Endothelial cell of umbilical vein (primary cell): Measurements from ENCODE around the gene ZBTB46. TPM values are rescaled to one million over a fixed set of nuclear protein-coding genes. Genes with fewer than 3 reads are reported as not detected.

ENCODE experiments used
- BruUV-seq: library from RNA; stranded (reverse); fragments of 400-500 nt; replicated peaks from 2 replicates; lab custom pipeline; 2021; lab: Mats Ljungman, UMichigan
- CTCF ChIA-PET: fragments of 300-600, 350-600 bp; sonication (Branson Sonifier 250); formaldehyde crosslinking; loops from one replicate; lab custom pipeline; 2021; ENCODE audit warnings: antibody characterized with exemption, inconsistent platforms; lab: Charles Lee
- POLR2A ChIA-PET: fragments of 300-600, 350-600 bp; sonication (Branson Sonifier 250); formaldehyde crosslinking; loops from one replicate; lab custom pipeline; 2021; ENCODE audit warnings: antibody characterized with exemption, inconsistent platforms; lab: Charles Lee
- DNase-seq: peaks from one replicate; pipeline ENCODE4 v3.0.0-alpha.2; 2011; ENCODE audit warnings: low read depth, low spot score
- FAIRE-seq: peaks from 2 replicates; lab custom pipeline; 2011; peaks lifted over from hg19 to GRCh38; lab: Jason Lieb, UNC
- H2AFZ ChIP-seq: 2 replicates; pipeline ENCODE4 v1.6.0; 2012; ENCODE audit warnings: low read depth, low read length, control low read depth, inconsistent platforms
- H3K27ac ChIP-seq: 2 replicates; pipeline ENCODE4 v1.5.1; 2011; ENCODE audit warnings: low read depth, mild to moderate bottlenecking, control low read depth, low read length, moderate library complexity; ENCODE audit not compliant: insufficient read depth
- H3K27me3 ChIP-seq, 2 experiments: 2 replicates each; pipeline versions ENCODE4 v1.6.0 to v1.6.1; 2011; ENCODE audit warnings: low read length in 2 of 2, mixed read lengths in 1 of 2; ENCODE audit not compliant: control insufficient read depth in 2 of 2, insufficient read depth in 2 of 2
- H3K36me3 ChIP-seq, 2 experiments: 2 replicates in 1 of 2; 3 replicates in 1 of 2; pipeline ENCODE4 v1.5.1; 2011; ENCODE audit warnings: low read length in 2 of 2, mild to moderate bottlenecking in 1 of 2, moderate library complexity in 1 of 2; ENCODE audit not compliant: control insufficient read depth in 2 of 2, insufficient read depth in 2 of 2; ENCODE audit errors: extremely low read depth in 1 of 2
- H3K4me1 ChIP-seq: 3 replicates; pipeline ENCODE4 v1.5.1; 2011; ENCODE audit warnings: mild to moderate bottlenecking, low read length; ENCODE audit not compliant: control insufficient read depth, insufficient read depth; ENCODE audit errors: extremely low read depth
- H3K4me2 ChIP-seq: 2 replicates; pipeline ENCODE4 v1.6.1; 2011; ENCODE audit warnings: low read length, control low read depth, mixed read lengths; ENCODE audit not compliant: insufficient read depth
- H3K4me3 ChIP-seq, 3 experiments: fragments of 200-600 bp in 1 of 3; sonication (generic), shearing (Covaris generic) in 1 of 3; replicated peaks in 1 of 3; 2 replicates each; pipeline ENCODE4 v1.5.1; 2011 to 2016; ENCODE audit warnings: control low read depth in 3 of 3, low read length in 3 of 3, mild to moderate bottlenecking in 2 of 3, inconsistent platforms in 1 of 3, low read depth in 1 of 3, moderate library complexity in 1 of 3; ENCODE audit not compliant: insufficient read depth in 1 of 3
- H3K79me2 ChIP-seq: 2 replicates; pipeline ENCODE4 v1.6.0; 2012; ENCODE audit warnings: low read length, inconsistent platforms; ENCODE audit not compliant: control insufficient read depth, insufficient read depth
- H3K9ac ChIP-seq: replicated peaks from 2 replicates; pipeline ENCODE3; 2011; ENCODE audit warnings: low read length, control low read depth; ENCODE audit not compliant: insufficient read depth; ENCODE audit errors: extremely low read depth
- H3K9me1 ChIP-seq: replicated peaks from 3 replicates; pipeline ENCODE4 v1.6.0; 2011; ENCODE audit warnings: mild to moderate bottlenecking, low read length; ENCODE audit not compliant: control insufficient read depth, insufficient read depth; ENCODE audit errors: extremely low read depth
- H3K9me3 ChIP-seq: replicated peaks from 2 replicates; pipeline ENCODE4 v1.5.1; 2012; ENCODE audit warnings: low read length, inconsistent platforms; ENCODE audit not compliant: control insufficient read depth, insufficient read depth
- H4K20me1 ChIP-seq: replicated peaks from 2 replicates; pipeline ENCODE3; 2011; ENCODE audit warnings: mild to moderate bottlenecking, low read length; ENCODE audit not compliant: control insufficient read depth, insufficient read depth; ENCODE audit errors: extremely low read depth
- EZH2 ChIP-seq: IDR thresholded peaks from 2 replicates; pipeline ENCODE4 v1.6.1; 2012; ENCODE audit warnings: borderline replicate concordance, low read depth, mild to moderate bottlenecking, moderate library complexity, low read length, inconsistent platforms; ENCODE audit not compliant: severe bottlenecking
- FOS ChIP-seq: IDR thresholded peaks from 2 replicates; pipeline ENCODE4 v1.6.1; 2011; ENCODE audit warnings: mild to moderate bottlenecking, low read length, moderate library complexity, borderline replicate concordance; ENCODE audit not compliant: insufficient read depth
- GATA2 ChIP-seq: IDR thresholded peaks from 2 replicates; pipeline ENCODE4 v1.7.0; 2011; ENCODE audit warnings: low read depth, mild to moderate bottlenecking, moderate library complexity, mixed read lengths, low read length; ENCODE audit not compliant: insufficient read length, insufficient read depth
- JUN ChIP-seq: IDR thresholded peaks from 2 replicates; pipeline ENCODE4 v1.6.1; 2011; ENCODE audit warnings: borderline replicate concordance, low read depth; ENCODE audit not compliant: insufficient read length, insufficient read depth
- MYC ChIP-seq: IDR thresholded peaks from one replicate; pipeline ENCODE4 v1.6.1; 2011; ENCODE audit warnings: mild to moderate bottlenecking, low read depth, low read length
- POLR2A ChIP-seq: IDR thresholded peaks from 2 replicates; pipeline ENCODE4 v1.6.1; 2012; ENCODE audit warnings: low read depth, mild to moderate bottlenecking, control low read depth, low read length
- POLR2AphosphoS5 ChIP-seq: IDR thresholded peaks from 2 replicates; pipeline ENCODE4 v1.6.1; 2012; ENCODE audit warnings: low read depth, mild to moderate bottlenecking, control low read depth, low read length, moderate library complexity; ENCODE audit not compliant: insufficient read depth
- dilution Hi-C: fragments of 300-500 bp; cut with MboI; formaldehyde crosslinking; loops from one replicate; pipeline ENCODE4 v1.15.0; 2019; ENCODE audit warnings: low sequenced_read_pairs; ENCODE audit not compliant: extremely low pct_ligation_motif_present
- intact Hi-C: fragments of 100-400 bp; cut with micrococcal nuclease; formaldehyde crosslinking; loops from one replicate; pipeline ENCODE4 v1.10.0; 2022
- polyA plus RNA-seq, 4 experiments: library from polyadenylated mRNA; depleted of rRNA in 3 of 4; stranded (reverse) in 3 of 4; unstranded in 1 of 4; fragments of >200 nt; gene quantifications; 2 replicates each; pipeline versions ENCODE4 v1.2.1 to v1.2.3, GENCODE V29; 2011 to 2012; ENCODE audit warnings: missing spikeins in 1 of 4
- total RNA-seq: library from RNA; stranded (reverse); gene quantifications from 2 replicates; pipeline ENCODE4 v1.2.3, GENCODE V29; 2021
- TF ChIP-seq, protein P1 (sequence below), 2 donors: IDR thresholded peaks; 1 replicate in 1 of 2; 2 replicates in 1 of 2; pipeline ENCODE4 v1.5.1; 2011; ENCODE audit warnings: low read length in 2 of 2, mild to moderate bottlenecking in 2 of 2, moderate library complexity in 2 of 2, control low read depth in 1 of 2, inconsistent platforms in 1 of 2, low read depth in 1 of 2; ENCODE audit not compliant: insufficient read depth in 1 of 2; ENCODE audit errors: extremely low read depth in 1 of 2
- TF ChIP-seq, protein P2 (sequence below): IDR thresholded peaks from 2 replicates; pipeline ENCODE4 v1.6.1; 2011; ENCODE audit not compliant: insufficient read depth, insufficient read length

Gene ZBTB46
- total and polyA plus RNA-seq, 2 donors (not counting 3 experiments of a cell fraction or from before 2014, with no cell fraction given): 1.3 to 7.1 TPM

DNA sequence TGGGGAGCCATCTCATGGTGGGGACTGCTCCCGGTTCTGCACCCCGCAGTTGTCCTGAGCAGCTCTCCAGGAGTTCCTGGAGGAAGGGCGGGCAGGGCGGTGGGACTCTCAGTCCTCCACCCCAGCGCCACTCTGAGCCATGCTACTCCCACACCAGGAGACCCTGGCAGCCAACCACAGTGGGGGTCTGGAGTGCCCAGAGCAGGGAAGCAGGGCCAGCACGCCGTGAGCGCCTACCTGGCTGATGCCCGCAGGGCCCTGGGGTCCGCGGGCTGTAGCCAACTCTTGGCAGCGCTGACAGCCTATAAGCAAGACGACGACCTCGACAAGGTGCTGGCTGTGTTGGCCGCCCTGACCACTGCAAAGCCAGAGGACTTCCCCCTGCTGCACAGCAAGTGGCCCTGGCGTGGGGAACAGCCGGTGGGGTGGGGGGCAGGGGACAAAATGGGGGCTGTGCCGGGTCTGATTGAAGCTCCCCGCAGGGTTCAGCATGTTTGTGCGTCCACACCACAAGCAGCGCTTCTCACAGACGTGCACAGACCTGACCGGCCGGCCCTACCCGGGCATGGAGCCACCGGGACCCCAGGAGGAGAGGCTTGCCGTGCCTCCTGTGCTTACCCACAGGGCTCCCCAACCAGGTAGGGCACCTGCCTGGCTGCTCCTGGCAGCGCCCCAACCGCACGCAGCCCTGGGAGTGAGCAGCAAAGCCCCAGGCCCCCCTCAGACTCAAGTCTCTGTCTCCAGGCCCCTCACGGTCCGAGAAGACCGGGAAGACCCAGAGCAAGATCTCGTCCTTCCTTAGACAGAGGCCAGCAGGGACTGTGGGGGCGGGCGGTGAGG lies 136.3 kb downstream of the ZBTB46 start:
- peaks cover 34% of the 10 kb centered on the region for H3K4me1 ChIP-seq
- BruUV-seq: no TSS peak
- H3K9ac ChIP-seq: no peak overlapping the region
- H3K36me3 ChIP-seq: no peaks in the 10 kb centered on the region
- no peaks in the 10 kb centered on the region for H3K79me2 ChIP-seq
- FAIRE-seq (no peak), DNase-seq (no peak)
- dilution Hi-C loops: no loop called here
- H3K4me3 ChIP-seq: no peak overlapping the region
- H3K27ac ChIP-seq: no peak overlapping the region
- no peaks in the 10 kb centered on the region for H4K20me1 ChIP-seq
- intact Hi-C loops: loop anchor here (5.0 kb wide), 1 partner anchor 42 kb away; the partner anchor contains the start of genes LIME1 and SLC2A4RG
- H3K9me1 ChIP-seq: no peaks in the 10 kb centered on the region
- H3K4me2 ChIP-seq: no peak overlapping the region
- CTCF ChIA-PET: no interaction called here
- H3K27me3 ChIP-seq: no peaks in the 10 kb centered on the region
- TF ChIP-seq, protein P1, sequence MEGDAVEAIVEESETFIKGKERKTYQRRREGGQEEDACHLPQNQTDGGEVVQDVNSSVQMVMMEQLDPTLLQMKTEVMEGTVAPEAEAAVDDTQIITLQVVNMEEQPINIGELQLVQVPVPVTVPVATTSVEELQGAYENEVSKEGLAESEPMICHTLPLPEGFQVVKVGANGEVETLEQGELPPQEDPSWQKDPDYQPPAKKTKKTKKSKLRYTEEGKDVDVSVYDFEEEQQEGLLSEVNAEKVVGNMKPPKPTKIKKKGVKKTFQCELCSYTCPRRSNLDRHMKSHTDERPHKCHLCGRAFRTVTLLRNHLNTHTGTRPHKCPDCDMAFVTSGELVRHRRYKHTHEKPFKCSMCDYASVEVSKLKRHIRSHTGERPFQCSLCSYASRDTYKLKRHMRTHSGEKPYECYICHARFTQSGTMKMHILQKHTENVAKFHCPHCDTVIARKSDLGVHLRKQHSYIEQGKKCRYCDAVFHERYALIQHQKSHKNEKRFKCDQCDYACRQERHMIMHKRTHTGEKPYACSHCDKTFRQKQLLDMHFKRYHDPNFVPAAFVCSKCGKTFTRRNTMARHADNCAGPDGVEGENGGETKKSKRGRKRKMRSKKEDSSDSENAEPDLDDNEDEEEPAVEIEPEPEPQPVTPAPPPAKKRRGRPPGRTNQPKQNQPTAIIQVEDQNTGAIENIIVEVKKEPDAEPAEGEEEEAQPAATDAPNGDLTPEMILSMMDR (IDR thresholded peaks at IDR 0.05; ENCODE audit: extremely low read depth in 1 of 2, insufficient read depth in 1 of 2, low read depth in 1 of 2, low read length in 2 of 2): no peak
- TF ChIP-seq POLR2A (no peak), MYC (no peak), POLR2AphosphoS5 (no peak), EZH2 (no peak), FOS (no peak), GATA2 (no peak), JUN (no peak)
- TF ChIP-seq, protein P2, sequence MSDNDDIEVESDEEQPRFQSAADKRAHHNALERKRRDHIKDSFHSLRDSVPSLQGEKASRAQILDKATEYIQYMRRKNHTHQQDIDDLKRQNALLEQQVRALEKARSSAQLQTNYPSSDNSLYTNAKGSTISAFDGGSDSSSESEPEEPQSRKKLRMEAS: no peak
- no peaks in the 10 kb centered on the region for H3K9me3 ChIP-seq
- no peak overlapping the region for H2AFZ ChIP-seq
- POLR2A ChIA-PET: no interaction called here
